Natural killer cell (primary cell): ENCODE measurements around the gene HM13. TPM values are rescaled to one million over a fixed set of nuclear protein-coding genes. Genes with fewer than 3 reads are reported as not detected.
"Not testable (repeated sequence)": the region's sequence is repeated elsewhere in the genome, so short reads cannot be mapped to it uniquely, and the experiment has no call there.

ENCODE experiments used
- ATAC-seq, 3 donors: fragments of 150-1000 bp in 2 of 3; fragments of 200-7000 bp in 1 of 3; cut with Tn5 transposase; 1 replicate in 1 of 3; 2 replicates in 2 of 3; pipeline ENCODE4 v1.10.0; 2021; ENCODE audit warnings: mild to moderate bottlenecking in 2 of 3, moderate library complexity in 2 of 3
- DNase-seq, 2 donors: peaks; one replicate each; pipeline versions ENCODE4 v3.0.0 to v3.0.0-alpha.2; 2013 to 2021; ENCODE audit warnings: mixed read lengths in 1 of 2
- H3K27ac ChIP-seq: one replicate; pipeline ENCODE4 v1.5.1; 2013; ENCODE audit warnings: mild to moderate bottlenecking, low read length
- H3K27me3 ChIP-seq: one replicate; pipeline ENCODE4 v1.6.1; 2013; ENCODE audit warnings: low read length; ENCODE audit not compliant: control insufficient read depth, insufficient read depth
- H3K36me3 ChIP-seq: one replicate; pipeline ENCODE4 v1.6.1; 2013; ENCODE audit warnings: low read length; ENCODE audit not compliant: control insufficient read depth, insufficient read depth
- H3K4me1 ChIP-seq: one replicate; pipeline ENCODE4 v1.6.1; 2013; ENCODE audit warnings: low read length; ENCODE audit not compliant: control insufficient read depth, insufficient read depth
- H3K4me3 ChIP-seq: one replicate; pipeline ENCODE4 v1.5.1; 2013; ENCODE audit warnings: low read length
- H3K9me3 ChIP-seq: one replicate; pipeline ENCODE4 v1.6.1; 2013; ENCODE audit warnings: low read length; ENCODE audit not compliant: control insufficient read depth, insufficient read depth
- H3K27ac Mint-ChIP-seq, 2 donors: one replicate each; pipeline ENCODE4 v1.8.0; 2022; ENCODE audit warnings: mild to moderate bottlenecking in 2 of 2, mixed read lengths in 2 of 2, moderate library complexity in 1 of 2
- H3K27me3 Mint-ChIP-seq, 2 donors: one replicate each; pipeline ENCODE4 v1.8.0; 2022; ENCODE audit warnings: low read depth in 2 of 2, mixed read lengths in 2 of 2
- H3K36me3 Mint-ChIP-seq: one replicate; pipeline ENCODE4 v1.8.0; 2022; ENCODE audit warnings: mixed read lengths
- H3K4me1 Mint-ChIP-seq, 2 donors: one replicate each; pipeline ENCODE4 v1.8.0; 2022; ENCODE audit warnings: mixed read lengths in 2 of 2
- H3K4me3 Mint-ChIP-seq: one replicate; pipeline ENCODE4 v1.8.0; 2022; ENCODE audit warnings: mild to moderate bottlenecking, moderate library complexity, mixed read lengths
- H3K9me3 Mint-ChIP-seq, 2 donors: one replicate each; pipeline ENCODE4 v1.8.0; 2022; ENCODE audit warnings: mixed read lengths in 2 of 2
- CTCF ChIP-seq: fragments of 200-600 bp; IDR thresholded peaks from one replicate; pipeline ENCODE4 v1.8.0; 2022; ENCODE audit warnings: antibody characterized with exemption
- WGBS: methylation state at CpG from one replicate; pipeline ENCODE4 v1.1.7; 2013; ENCODE audit warnings: missing lambda C conversion rate; ENCODE audit not compliant: insufficient coverage; 5-methylcytosine and 5-hydroxymethylcytosine counted together
- intact Hi-C: fragments of 100-400 bp; cut with micrococcal nuclease; formaldehyde crosslinking; loops from one replicate; pipeline ENCODE4 v1.14.2; 2022
- total RNA-seq, 4 donors: library from RNA; stranded (reverse); fragments of 120-200 nt in 1 of 4; gene quantifications; one replicate each; pipeline versions ENCODE4 v1.2.3 to v1.2.4, GENCODE V29; 2013 to 2022

Gene HM13
- total RNA-seq, 3 donors from 2014 or later (not counting 1 experiment from before 2014, with no cell fraction given), result 97.5 to 135 (median 104) TPM

GRCh38 chr20:31594558-31595379 is 80.5 kb downstream of the HM13 start:
- no peak for TF ChIP-seq CTCF

GRCh38 chr20:31595380-31595653 is 81.1 kb downstream of the HM13 start:
- no peaks in the 10 kb centered on the region for H3K9me3 Mint-ChIP-seq
- Histone ChIP-seq H3K4me3 (no peak overlapping the region), H3K4me1 (no peaks in the 10 kb centered on the region), H3K9me3 (no peaks in the 10 kb centered on the region), H3K27me3 (no peaks in the 10 kb centered on the region), H3K36me3 (no peaks in the 10 kb centered on the region), H3K27ac (no peak overlapping the region)
- no peak for TF ChIP-seq CTCF
- H3K27ac Mint-ChIP-seq, result no peak overlapping the region
- H3K27me3 Mint-ChIP-seq, result no peaks in the 10 kb centered on the region
- H3K4me1 Mint-ChIP-seq, result peaks cover 6 to 7% of the 10 kb centered on the region in 2 donors
- intact Hi-C loops, result no loop called here
- H3K4me3 Mint-ChIP-seq, result no peak overlapping the region
- DNase-seq (no peak), ATAC-seq (no peak)
- H3K36me3 Mint-ChIP-seq, result no peaks in the 10 kb centered on the region
- WGBS, result 60% methylated on average over 3 of the region's 3 CpGs

More at GRCh38 chr20:31594558-31595379, 80.5 kb downstream of the HM13 start:
- Histone ChIP-seq H3K4me1 (no peaks in the 10 kb centered on the region), H3K27me3 (no peaks in the 10 kb centered on the region), H3K27ac (no peak overlapping the region), H3K36me3 (no peaks in the 10 kb centered on the region), H3K4me3 (no peak overlapping the region), H3K9me3 (no peaks in the 10 kb centered on the region)
- H3K4me3 Mint-ChIP-seq, result no peak overlapping the region
- intact Hi-C loops, result no loop called here
- H3K9me3 Mint-ChIP-seq, result no peaks in the 10 kb centered on the region
- ATAC-seq (no peak), DNase-seq (no peak)
- H3K4me1 Mint-ChIP-seq, result peaks cover 6 to 7% of the 10 kb centered on the region in 2 donors
- H3K27me3 Mint-ChIP-seq, result no peaks in the 10 kb centered on the region
- H3K27ac Mint-ChIP-seq, result no peak overlapping the region
- H3K36me3 Mint-ChIP-seq, result no peaks in the 10 kb centered on the region
- WGBS, result 90% methylated on average over 10 of the region's 11 CpGs

- Histone ChIP-seq H3K9me3 (no peaks in the 10 kb centered on the region), H3K4me1 (no peaks in the 10 kb centered on the region), H3K27me3 (no peaks in the 10 kb centered on the region), H3K36me3 (no peaks in the 10 kb centered on the region), H3K4me3 (no peak overlapping the region), H3K27ac (no peak overlapping the region)
- no peak for ATAC-seq
- intact Hi-C loops, result no loop called here
- Mint-ChIP-seq H3K9me3 (no peaks in the 10 kb centered on the region), H3K27me3 (no peaks in the 10 kb centered on the region), H3K4me1 (peaks cover 6 to 7% of the 10 kb centered on the region in 2 donors), H3K4me3 (no peak overlapping the region), H3K27ac (no peak overlapping the region), H3K36me3 (no peaks in the 10 kb centered on the region)
- no peak for DNase-seq
- no peak for TF ChIP-seq CTCF
- WGBS, result 88% methylated on average over 15 of the region's 15 CpGs
Measured at GRCh38 chr20:31595654-31596411, 81.6 kb downstream of the HM13 start.

- H3K4me1 ChIP-seq, H3K4me3 ChIP-seq, H3K27me3 ChIP-seq, H3K36me3 ChIP-seq, H3K27me3 Mint-ChIP-seq, H3K27ac ChIP-seq, H3K36me3 Mint-ChIP-seq, DNase-seq, H3K27ac Mint-ChIP-seq, H3K9me3 ChIP-seq, intact Hi-C loops, H3K4me1 Mint-ChIP-seq, H3K9me3 Mint-ChIP-seq, ATAC-seq, H3K4me3 Mint-ChIP-seq: not testable (repeated sequence)
- WGBS, result 90% methylated on average over 4 of the region's 4 CpGs
Measured at GRCh38 chr20:31596412-31596715, 82.1 kb downstream of the HM13 start.
